ENCODE results near the gene MBLAC2. TPM values are rescaled to one million over a fixed set of nuclear protein-coding genes. Genes with fewer than 3 reads are reported as not detected.

Gene MBLAC2
- total and polyA plus RNA-seq, 2 donors (not counting 1 experiment from before 2014, with no cell fraction given): 3.8 to 13.3 TPM

GRCh38 chr5:90438100-90438499 lies 36.5 kb downstream of the MBLAC2 start:
- Histone ChIP-seq H3K9me3 (ENCODE audit: control extremely low read depth in 1 of 3, control insufficient read depth in 2 of 3, insufficient read depth in 1 of 3, low read length in 2 of 3) (no peaks in the 10 kb centered on the region), H3K27ac (ENCODE audit: low read length in 2 of 2) (no peak overlapping the region), H3K4me2 (replicated peaks; ENCODE audit: low read depth, low read length, poor library complexity, severe bottlenecking) (no peak overlapping the region), H3K4me3 (ENCODE audit: control extremely low read depth in 1 of 5, extremely low read depth in 1 of 5, insufficient read depth in 1 of 5, low read depth in 2 of 5, low read length in 4 of 5) (no peak overlapping the region), H3K4me1 (ENCODE audit: control insufficient read depth in 2 of 2, insufficient read depth in 2 of 2, low read length in 2 of 2) (peaks cover 4% of the 10 kb centered on the region in 2 donors), H3K79me2 (ENCODE audit: control insufficient read depth, insufficient read depth, low read length) (no peaks in the 10 kb centered on the region), H3K9ac (ENCODE audit: low read length) (no peak overlapping the region), H4K20me1 (ENCODE audit: control insufficient read depth, insufficient read depth, low read length, poor library complexity, severe bottlenecking) (no peaks in the 10 kb centered on the region), H3K27me3 (replicated peaks in 1 of 4; ENCODE audit: control extremely low read depth in 1 of 4, control insufficient read depth in 3 of 4, insufficient read depth in 4 of 4, low read length in 3 of 4) (no peaks in the 10 kb centered on the region), H2AFZ (ENCODE audit: insufficient read depth, low read depth, low read length, poor library complexity, severe bottlenecking) (no peak overlapping the region), H3K36me3 (replicated peaks in 1 of 2; ENCODE audit: control extremely low read depth in 1 of 2, control insufficient read depth in 1 of 2, extremely low read depth in 1 of 2, insufficient read depth in 2 of 2, low read length in 1 of 2) (no peaks in the 10 kb centered on the region)
- POLR2A ChIA-PET: no interaction called here
- ATAC-seq (ENCODE audit: low read depth): no peak
- Mint-ChIP-seq H3K27ac (no peak overlapping the region), H3K27me3 (peaks cover 4% of the 10 kb centered on the region), H3K4me1 (peaks cover 7% of the 10 kb centered on the region), H3K4me3 (no peak overlapping the region), H3K9me3 (ENCODE audit: insufficient read depth) (no peaks in the 10 kb centered on the region)
- WGBS (ENCODE audit: insufficient coverage): no CpG with 5 or more reads among the region's 1 CpG
- intact Hi-C loops (cut with micrococcal nuclease): no loop called here
- CTCF ChIA-PET: interaction anchor here (0.6 to 8.3 kb wide), 8 partner anchors 8 to 345 kb away, joined by 3 to 77 read pairs (median 7); partner anchors contain the start of gene LYSMD3
- no peak for DNase-seq
- TF ChIP-seq CTCF (IDR thresholded peaks at IDR 0.05): no peak
- TF ChIP-seq EZH2 (IDR thresholded peaks at IDR 0.05; ENCODE audit: borderline replicate concordance, insufficient read depth, low read depth, low read length, poor library complexity, severe bottlenecking): no peak

GRCh38 chr5:90437663-90438062 lies 36.9 kb downstream of the MBLAC2 start:
- no peaks in the 10 kb centered on the region for H3K9me3 ChIP-seq (ENCODE audit: control extremely low read depth in 1 of 3, control insufficient read depth in 2 of 3, insufficient read depth in 1 of 3, low read length in 2 of 3)
- intact Hi-C loops (cut with micrococcal nuclease): no loop called here
- no peak for ATAC-seq (ENCODE audit: low read depth)
- no peak for DNase-seq
- no peaks in the 10 kb centered on the region for H3K27me3 ChIP-seq (replicated peaks in 1 of 4; ENCODE audit: control extremely low read depth in 1 of 4, control insufficient read depth in 3 of 4, insufficient read depth in 4 of 4, low read length in 3 of 4)
- Mint-ChIP-seq H3K27me3 (peaks cover 4% of the 10 kb centered on the region), H3K4me3 (no peak overlapping the region), H3K27ac (no peak overlapping the region), H3K4me1 (peaks cover 7% of the 10 kb centered on the region), H3K9me3 (ENCODE audit: insufficient read depth) (no peaks in the 10 kb centered on the region)
- no peaks in the 10 kb centered on the region for H3K36me3 ChIP-seq (replicated peaks in 1 of 2; ENCODE audit: control extremely low read depth in 1 of 2, control insufficient read depth in 1 of 2, extremely low read depth in 1 of 2, insufficient read depth in 2 of 2, low read length in 1 of 2)
- H3K27ac ChIP-seq (ENCODE audit: low read length in 2 of 2): no peak overlapping the region
- CTCF ChIA-PET: interaction anchor here (0.9 to 8.3 kb wide), 8 partner anchors 8 to 345 kb away, joined by 3 to 77 read pairs (median 7); partner anchors contain the start of genes CETN3 and LYSMD3
- H3K4me2 ChIP-seq (replicated peaks; ENCODE audit: low read depth, low read length, poor library complexity, severe bottlenecking): no peak overlapping the region
- no peaks in the 10 kb centered on the region for H3K79me2 ChIP-seq (ENCODE audit: control insufficient read depth, insufficient read depth, low read length)
- POLR2A ChIA-PET: no interaction called here
- H3K9ac ChIP-seq (ENCODE audit: low read length): no peak overlapping the region
- TF ChIP-seq EZH2 (IDR thresholded peaks at IDR 0.05; ENCODE audit: borderline replicate concordance, insufficient read depth, low read depth, low read length, poor library complexity, severe bottlenecking) (no peak), CTCF (IDR thresholded peaks at IDR 0.05) (no peak)
- H3K4me3 ChIP-seq (ENCODE audit: control extremely low read depth in 1 of 5, extremely low read depth in 1 of 5, insufficient read depth in 1 of 5, low read depth in 2 of 5, low read length in 4 of 5): no peak overlapping the region
- H4K20me1 ChIP-seq (ENCODE audit: control insufficient read depth, insufficient read depth, low read length, poor library complexity, severe bottlenecking): no peaks in the 10 kb centered on the region
- H3K4me1 ChIP-seq (ENCODE audit: control insufficient read depth in 2 of 2, insufficient read depth in 2 of 2, low read length in 2 of 2): peaks cover 4% of the 10 kb centered on the region in 2 donors
- H2AFZ ChIP-seq (ENCODE audit: insufficient read depth, low read depth, low read length, poor library complexity, severe bottlenecking): no peak overlapping the region

All from B cell (primary cell).